OCI-LY7 (cell line): ENCODE data around the gene FGD3.

ENCODE experiments used
- EZH2phosphoT487 ChIP-seq: fragments of 200-600 bp; sonication (generic); IDR thresholded peaks from 2 replicates; pipeline ENCODE4 v1.6.1; 2018; ENCODE audit warnings: low read depth, borderline replicate concordance, mild to moderate bottlenecking, mixed run types, antibody characterized with exemption, low read length, moderate library complexity, mixed read lengths
- TF ChIP-seq, protein P1 (sequence below): fragments of 200-600 bp; sonication (generic); conservative IDR thresholded peaks from 2 replicates; pipeline ENCODE4 v1.5.1; 2014; ENCODE audit warnings: mild to moderate bottlenecking, antibody characterized with exemption, low read length, moderate library complexity, mixed read lengths

- TF ChIP-seq, protein P1, sequence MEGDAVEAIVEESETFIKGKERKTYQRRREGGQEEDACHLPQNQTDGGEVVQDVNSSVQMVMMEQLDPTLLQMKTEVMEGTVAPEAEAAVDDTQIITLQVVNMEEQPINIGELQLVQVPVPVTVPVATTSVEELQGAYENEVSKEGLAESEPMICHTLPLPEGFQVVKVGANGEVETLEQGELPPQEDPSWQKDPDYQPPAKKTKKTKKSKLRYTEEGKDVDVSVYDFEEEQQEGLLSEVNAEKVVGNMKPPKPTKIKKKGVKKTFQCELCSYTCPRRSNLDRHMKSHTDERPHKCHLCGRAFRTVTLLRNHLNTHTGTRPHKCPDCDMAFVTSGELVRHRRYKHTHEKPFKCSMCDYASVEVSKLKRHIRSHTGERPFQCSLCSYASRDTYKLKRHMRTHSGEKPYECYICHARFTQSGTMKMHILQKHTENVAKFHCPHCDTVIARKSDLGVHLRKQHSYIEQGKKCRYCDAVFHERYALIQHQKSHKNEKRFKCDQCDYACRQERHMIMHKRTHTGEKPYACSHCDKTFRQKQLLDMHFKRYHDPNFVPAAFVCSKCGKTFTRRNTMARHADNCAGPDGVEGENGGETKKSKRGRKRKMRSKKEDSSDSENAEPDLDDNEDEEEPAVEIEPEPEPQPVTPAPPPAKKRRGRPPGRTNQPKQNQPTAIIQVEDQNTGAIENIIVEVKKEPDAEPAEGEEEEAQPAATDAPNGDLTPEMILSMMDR: no peak
- no peak for TF ChIP-seq EZH2phosphoT487
These were observed 42.2 kb downstream of the FGD3 start for GRCh38 chr9:92989561-92989960.
